H9 (cell line): ENCODE measurements around the gene KAZALD1. TPM values are rescaled to one million over a fixed set of nuclear protein-coding genes. Genes with fewer than 3 reads are reported as not detected.

Experiments
- DNase-seq: peaks from one replicate; pipeline ENCODE4 v3.0.0-alpha.2; 2017
- H2AFZ ChIP-seq: one replicate; pipeline ENCODE4 v1.6.1; 2013; ENCODE audit warnings: mild to moderate bottlenecking, low read length, control low read depth, moderate library complexity
- H2AK5ac ChIP-seq: 2 replicates; pipeline ENCODE4 v1.6.1; 2013; ENCODE audit warnings: low read length, control low read depth, mixed read lengths; ENCODE audit not compliant: insufficient read length
- H2BK120ac ChIP-seq: one replicate; pipeline ENCODE4 v1.6.1; 2013; ENCODE audit warnings: low read depth, mild to moderate bottlenecking, low read length, control low read depth, inconsistent platforms; ENCODE audit not compliant: poor library complexity, severe bottlenecking
- H2BK12ac ChIP-seq: 2 replicates; pipeline ENCODE4 v1.6.1; 2013; ENCODE audit warnings: low read length, control low read depth, mixed read lengths, low read depth; ENCODE audit not compliant: insufficient read length
- H2BK15ac ChIP-seq: 2 replicates; pipeline ENCODE4 v1.6.1; 2013; ENCODE audit warnings: low read depth, low read length, control low read depth
- H2BK20ac ChIP-seq: one replicate; pipeline ENCODE4 v1.6.1; 2013; ENCODE audit warnings: low read depth, mild to moderate bottlenecking, low read length, control low read depth, inconsistent platforms; ENCODE audit not compliant: poor library complexity, severe bottlenecking
- H2BK5ac ChIP-seq: 2 replicates; pipeline ENCODE4 v1.6.1; 2013; ENCODE audit warnings: low read length, control low read depth, mixed read lengths; ENCODE audit not compliant: insufficient read length
- H3K14ac ChIP-seq: 2 replicates; pipeline ENCODE4 v1.6.1; 2013; ENCODE audit warnings: low read length, control low read depth; ENCODE audit not compliant: insufficient read depth
- H3K18ac ChIP-seq: 2 replicates; pipeline ENCODE4 v1.6.1; 2013; ENCODE audit warnings: low read depth, mild to moderate bottlenecking, mixed read lengths, low read length, control low read depth; ENCODE audit not compliant: insufficient read length
- H3K23ac ChIP-seq: 2 replicates; pipeline ENCODE4 v1.6.1; 2013; ENCODE audit warnings: low read length, control low read depth, mixed read lengths, low read depth; ENCODE audit not compliant: insufficient read length
- H3K23me2 ChIP-seq: 2 replicates; pipeline ENCODE4 v1.6.1; 2013; ENCODE audit warnings: low read depth, mild to moderate bottlenecking, mixed read lengths, low read length, control low read depth; ENCODE audit not compliant: insufficient read length, poor library complexity, severe bottlenecking
- H3K27ac ChIP-seq: 2 replicates; pipeline ENCODE4 v1.5.1; 2013; ENCODE audit warnings: low read length, control low read depth, mixed read lengths, low read depth; ENCODE audit not compliant: insufficient read length
- H3K27me3 ChIP-seq: 2 replicates; pipeline ENCODE4 v1.6.1; 2013; ENCODE audit warnings: low read length, control low read depth, inconsistent platforms; ENCODE audit not compliant: insufficient read depth
- H3K4ac ChIP-seq: 2 replicates; pipeline ENCODE4 v1.6.1; 2013; ENCODE audit warnings: low read depth, mild to moderate bottlenecking, control low read depth, inconsistent platforms, low read length, moderate library complexity
- H3K4me1 ChIP-seq: 2 replicates; pipeline ENCODE4 v1.6.1; 2013; ENCODE audit warnings: low read length, control low read depth, inconsistent platforms; ENCODE audit not compliant: insufficient read depth
- H3K4me2 ChIP-seq: 2 replicates; pipeline ENCODE4 v1.6.1; 2013; ENCODE audit warnings: low read length, control low read depth, mixed read lengths; ENCODE audit not compliant: insufficient read length, insufficient read depth
- H3K56ac ChIP-seq: 2 replicates; pipeline ENCODE4 v1.6.1; 2013; ENCODE audit warnings: low read depth, mild to moderate bottlenecking, mixed read lengths, low read length, control low read depth; ENCODE audit not compliant: insufficient read length
- H3K79me1 ChIP-seq: 2 replicates; pipeline ENCODE4 v1.6.1; 2013; ENCODE audit warnings: low read depth, mild to moderate bottlenecking, moderate library complexity, low read length, control low read depth, inconsistent platforms; ENCODE audit not compliant: insufficient read depth, poor library complexity, severe bottlenecking
- H3K79me2 ChIP-seq: 2 replicates; pipeline ENCODE4 v1.6.1; 2013; ENCODE audit warnings: low read length, control low read depth, inconsistent platforms; ENCODE audit not compliant: insufficient read depth
- H3K9ac ChIP-seq: 2 replicates; pipeline ENCODE4 v1.6.1; 2013; ENCODE audit warnings: low read length, control low read depth, mixed read lengths; ENCODE audit not compliant: insufficient read length; ENCODE audit errors: extremely low read depth
- H3K9me3 ChIP-seq: one replicate; pipeline ENCODE4 v1.6.1; 2013; ENCODE audit warnings: low read depth, low read length, inconsistent platforms; ENCODE audit not compliant: control insufficient read depth
- H3T11ph ChIP-seq: one replicate; pipeline ENCODE4 v1.6.1; 2013; ENCODE audit warnings: mild to moderate bottlenecking, low read length, control low read depth, inconsistent platforms
- H4K20me1 ChIP-seq: one replicate; pipeline ENCODE4 v1.6.1; 2013; ENCODE audit not compliant: control insufficient read depth, insufficient read length, insufficient read depth
- H4K5ac ChIP-seq: 2 replicates; pipeline ENCODE4 v1.6.1; 2013; ENCODE audit warnings: low read depth, mild to moderate bottlenecking, mixed read lengths, low read length, control low read depth; ENCODE audit not compliant: insufficient read length
- H4K8ac ChIP-seq: replicated peaks from 2 replicates; pipeline ENCODE4 v1.6.1; 2013; ENCODE audit warnings: low read length, control low read depth, mixed read lengths, low read depth; ENCODE audit not compliant: insufficient read length
- H4K91ac ChIP-seq: 2 replicates; pipeline ENCODE4 v1.6.1; 2013; ENCODE audit warnings: low read depth, mild to moderate bottlenecking, moderate library complexity, mixed read lengths, low read length, control low read depth; ENCODE audit not compliant: insufficient read length
- H3K27ac Mint-ChIP-seq, 3 experiments: 2 replicates in 2 of 3; 3 replicates in 1 of 3; pipeline ENCODE4 v1.8.0; 2020 to 2021; ENCODE audit warnings: mixed read lengths in 3 of 3, mild to moderate bottlenecking in 1 of 3, moderate library complexity in 1 of 3
- H3K27me3 Mint-ChIP-seq: 2 replicates; pipeline ENCODE4 v1.8.0; 2021; ENCODE audit warnings: low read depth, mild to moderate bottlenecking, moderate library complexity, mixed read lengths
- H3K36me3 Mint-ChIP-seq, 3 experiments: 2 replicates in 2 of 3; 3 replicates in 1 of 3; pipeline ENCODE4 v1.8.0; 2020 to 2021; ENCODE audit warnings: low read depth in 3 of 3, mixed read lengths in 3 of 3; ENCODE audit not compliant: insufficient read depth in 1 of 3
- H3K4me1 Mint-ChIP-seq, 2 experiments: 2 replicates each; pipeline ENCODE4 v1.8.0; 2020; ENCODE audit warnings: mixed read lengths in 2 of 2
- H3K4me3 Mint-ChIP-seq, 2 experiments: 2 replicates in 1 of 2; 3 replicates in 1 of 2; pipeline ENCODE4 v1.8.0; 2020 to 2021; ENCODE audit warnings: mild to moderate bottlenecking in 2 of 2, mixed read lengths in 2 of 2, moderate library complexity in 1 of 2
- H3K9me3 Mint-ChIP-seq, 2 experiments: 2 replicates in 1 of 2; 3 replicates in 1 of 2; pipeline ENCODE4 v1.8.0; 2020; ENCODE audit warnings: mild to moderate bottlenecking in 2 of 2, mixed read lengths in 2 of 2, moderate library complexity in 1 of 2
- CTCF ChIP-seq: fragments of 200-600 bp; sonication (generic); conservative IDR thresholded peaks from 3 replicates; pipeline ENCODE4 v1.8.0; 2021; ENCODE audit warnings: antibody characterized with exemption, mild to moderate bottlenecking
- WGBS: extraction: QIAGEN DNeasy Blood & Tissue Kit; methylation state at CpG from one replicate; pipeline ENCODE4 v1.1.7; 2013; ENCODE audit warnings: missing lambda C conversion rate, low lambda C conversion rate, mixed read lengths; ENCODE audit not compliant: insufficient read length; ENCODE audit errors: extremely low coverage; 5-methylcytosine and 5-hydroxymethylcytosine counted together
- total RNA-seq: library from RNA; stranded (reverse); gene quantifications from 2 replicates; pipeline ENCODE4 v1.2.1, GENCODE V29; 2021

Gene KAZALD1
- total RNA-seq, 1 experiment from 2014 or later = 2.9 TPM

- Histone ChIP-seq H3K56ac (no peak overlapping the region), H3K9me3 (no peaks in the 10 kb centered on the region), H3K18ac (no peak overlapping the region), H4K5ac (no peak overlapping the region), H3K9ac (no peak overlapping the region), H3K23me2 (peaks cover 10% of the 10 kb centered on the region), H3K4ac (no peak overlapping the region), H4K8ac (no peak overlapping the region), H2AFZ (no peak overlapping the region), H3K27ac (no peak overlapping the region), H2BK15ac (no peak overlapping the region), H3K4me2 (no peak overlapping the region), H2AK5ac (no peak overlapping the region), H2BK5ac (no peak overlapping the region), H3K79me1 (no peaks in the 10 kb centered on the region), H3T11ph (no peak overlapping the region), H2BK20ac (no peak overlapping the region), H3K23ac (no peak overlapping the region), H4K20me1 (no peaks in the 10 kb centered on the region), H3K79me2 (no peaks in the 10 kb centered on the region), H3K14ac (no peak overlapping the region), H3K4me1 (no peaks in the 10 kb centered on the region), H2BK12ac (no peak overlapping the region), H4K91ac (no peak overlapping the region), H2BK120ac (no peak overlapping the region), H3K27me3 (peaks cover 17% of the 10 kb centered on the region; the same call in 1 of the 2 replicates)
- H3K27ac Mint-ChIP-seq = no peak overlapping the region
- peaks cover 9 to 19% of the 10 kb centered on the region in 2 experiments for H3K4me1 Mint-ChIP-seq
- no peak for DNase-seq
- no peaks in the 10 kb centered on the region for H3K36me3 Mint-ChIP-seq
- H3K9me3 Mint-ChIP-seq = no peaks in the 10 kb centered on the region
- H3K4me3 Mint-ChIP-seq = no peak overlapping the region
- no peak for TF ChIP-seq CTCF
- H3K27me3 Mint-ChIP-seq = peaks cover 59% of the 10 kb centered on the region
- no CpG with 5 or more reads among the region's 4 CpGs for WGBS
Observed at GRCh38 chr10:101021239-101021638, 40.5 kb upstream of the KAZALD1 start.
